Renal cortex interstitium (tissue), 11 donors: ENCODE measurements around the gene PDE1A. TPM values are rescaled to one million over a fixed set of nuclear protein-coding genes. Genes with fewer than 3 reads are reported as not detected.
"Not testable (repeated sequence)": the region's sequence is repeated elsewhere in the genome, so short reads cannot be mapped to it uniquely, and the experiment has no call there.

Source experiments
- DNase-seq, 11 donors: peaks; one replicate each; pipeline ENCODE4 v3.0.0-alpha.2; 2013; ENCODE audit warnings: low read depth in 9 of 11, low spot score in 4 of 11; ENCODE audit errors: extremely low read depth in 1 of 11
- polyA plus RNA-seq, 3 donors: library from polyadenylated mRNA; unstranded; fragments of 120-200 nt; gene quantifications; one replicate each; pipeline ENCODE4 v1.2.1, GENCODE V29; 2013; ENCODE audit not compliant: insufficient read length in 3 of 3

The PDE1A gene
- polyA plus RNA-seq, 3 donors = 18.5 to 25.3 (median 22.8) TPM

- DNase-seq = no peak
These were observed 6.2 kb downstream of the PDE1A start for GRCh38 chr2:182420669-182421068.

DNA sequence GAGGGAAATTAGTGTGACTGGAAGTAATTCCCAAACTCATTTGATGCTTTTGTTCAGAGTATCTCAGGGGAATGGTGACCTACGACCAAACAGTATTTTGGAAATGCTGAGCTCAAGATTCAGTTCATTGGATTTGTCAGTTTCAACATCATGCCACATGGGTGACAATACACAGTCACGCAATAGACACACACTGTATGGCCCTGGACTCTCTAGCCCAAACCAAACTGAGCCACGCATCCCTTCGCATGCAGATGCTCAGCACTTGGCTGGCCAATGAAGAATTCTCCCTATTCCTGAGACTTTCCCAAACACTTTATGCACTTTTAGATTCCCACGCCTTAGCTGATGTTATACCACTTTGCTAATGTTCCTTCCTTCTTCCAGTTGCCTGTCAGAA, 10.0 kb downstream of the PDE1A start:
- DNase-seq = no peak

DNA sequence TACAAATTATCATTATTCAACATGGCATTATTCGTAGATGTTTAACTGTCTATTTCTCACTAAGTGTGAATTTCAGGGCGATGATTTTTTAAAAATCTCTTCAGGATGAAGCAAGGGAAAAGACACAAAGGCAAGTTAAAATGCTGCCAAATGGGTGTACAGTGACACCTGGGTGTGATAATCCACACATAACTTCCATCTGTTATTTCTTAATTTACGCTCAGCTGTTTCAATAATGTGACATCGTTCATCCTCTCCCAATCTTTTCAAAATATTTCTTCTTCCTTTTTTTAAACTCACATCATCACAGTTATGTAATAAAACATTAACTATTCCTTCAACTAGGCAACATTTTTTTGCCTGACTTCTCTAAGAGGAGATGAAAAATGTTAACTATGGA, 10.6 kb downstream of the PDE1A start:
- no peak for DNase-seq

DNA sequence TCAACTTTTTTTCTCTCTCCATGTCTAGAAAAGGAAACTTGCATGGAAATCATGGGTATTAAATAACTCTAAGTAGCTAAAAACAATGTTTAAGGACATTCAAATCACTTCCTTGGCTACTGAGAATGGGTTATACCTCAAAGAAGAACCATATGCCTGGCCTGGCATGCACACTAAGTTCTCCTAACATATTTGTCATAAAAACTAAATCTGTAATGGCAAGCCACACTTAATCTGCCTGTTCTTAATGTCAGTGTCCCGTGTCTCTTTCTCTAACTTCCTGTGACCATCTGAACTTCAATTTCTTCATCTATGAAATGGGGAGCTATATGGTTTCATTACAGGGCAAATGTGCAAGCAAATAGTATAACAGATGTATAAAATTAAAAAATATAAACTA, 11.1 kb downstream of the PDE1A start:
- DNase-seq = no peak

DNA sequence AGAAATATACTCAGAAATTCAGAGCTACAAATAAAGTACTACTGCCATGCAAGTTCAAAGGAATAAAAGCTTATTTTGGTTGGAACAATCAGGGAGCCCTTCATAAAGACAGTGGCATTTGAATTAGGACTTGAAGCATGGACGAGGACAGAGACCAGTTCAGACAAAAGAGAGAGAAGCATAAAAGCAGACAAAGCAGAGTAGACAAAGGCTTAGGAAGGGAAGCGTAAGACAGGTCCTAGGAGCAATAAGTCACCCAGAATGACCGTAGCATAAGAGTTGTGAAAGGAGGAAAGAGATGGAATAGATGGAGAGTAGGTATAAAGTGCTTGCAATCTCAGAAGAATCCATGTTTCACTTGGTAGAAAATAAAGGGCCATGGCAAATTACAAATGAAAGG, 14.0 kb downstream of the PDE1A start:
- no peak for DNase-seq

DNA sequence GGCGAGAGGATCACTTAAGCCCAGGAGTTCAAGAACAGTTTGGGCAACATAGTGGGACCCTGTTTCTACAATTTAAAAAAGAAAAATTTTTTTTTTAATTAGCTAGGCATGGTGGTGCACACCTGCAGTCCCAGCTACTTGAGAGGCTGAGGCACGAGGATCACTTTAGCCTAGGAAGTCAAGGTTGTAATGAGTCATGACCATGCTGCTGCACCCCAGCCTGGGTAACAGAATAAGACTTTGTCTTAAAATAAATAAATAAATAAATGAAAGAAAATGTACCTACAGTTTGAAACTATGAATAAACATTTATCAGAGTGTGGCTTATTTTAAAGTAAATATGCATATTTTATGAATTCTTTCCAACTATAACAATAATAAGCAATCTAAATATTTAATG, 16.7 kb downstream of the PDE1A start:
- no peak for DNase-seq

DNA sequence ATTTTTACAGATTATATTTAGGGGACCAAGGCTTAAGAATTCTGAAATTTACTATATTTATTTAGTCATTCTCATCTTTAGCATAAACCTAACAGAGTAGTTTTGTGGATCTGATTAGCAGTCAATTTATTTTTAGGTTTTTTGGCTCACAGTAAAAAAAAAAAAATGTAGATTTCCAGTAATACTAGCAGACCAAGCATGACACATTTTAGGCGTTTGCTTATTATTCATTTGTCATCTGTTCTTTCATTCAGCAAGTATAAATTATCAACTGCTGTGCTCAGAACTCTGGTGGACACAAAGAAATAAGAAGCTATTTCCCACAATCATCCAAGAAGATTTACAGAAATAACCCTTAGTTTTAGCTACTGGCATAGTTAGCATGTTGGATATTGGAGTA, 20.6 kb downstream of the PDE1A start:
- no peak for DNase-seq

DNA sequence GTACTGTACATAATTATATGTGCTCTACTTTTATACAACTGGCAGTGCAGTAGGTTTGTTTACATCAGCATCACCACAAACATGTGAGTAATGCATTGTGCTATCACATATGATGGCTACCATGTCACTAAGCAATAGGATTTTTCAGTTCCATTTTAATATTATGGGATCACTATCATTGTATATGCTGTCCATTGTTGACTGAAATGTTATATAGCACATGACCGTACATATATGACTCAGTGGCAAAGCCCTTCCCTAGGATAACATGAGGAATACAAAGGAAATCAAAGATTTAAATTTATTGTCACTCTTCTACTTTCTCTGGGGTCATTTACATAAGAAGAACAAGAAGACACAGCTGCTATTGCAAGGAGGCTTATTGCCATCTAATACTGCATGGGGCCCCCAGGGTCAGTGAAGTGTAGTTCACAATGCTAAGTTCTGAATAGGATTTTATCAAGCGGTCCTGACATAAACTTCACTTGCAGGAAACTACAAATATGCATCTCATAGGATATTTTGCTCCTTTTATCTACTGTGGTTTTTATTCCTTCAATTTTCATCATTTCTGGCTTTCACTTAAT, 21.8 kb downstream of the PDE1A start:
- DNase-seq = no peak

- DNase-seq = no peak
These were observed 22.7 kb downstream of the PDE1A start for GRCh38 chr2:182404092-182404491.

GRCh38 chr2:182393270-182393760, 33.5 kb downstream of the PDE1A start:
- no peak for DNase-seq

- DNase-seq = no peak
These were observed 35.4 kb downstream of the PDE1A start for GRCh38 chr2:182391443-182391842.

DNA sequence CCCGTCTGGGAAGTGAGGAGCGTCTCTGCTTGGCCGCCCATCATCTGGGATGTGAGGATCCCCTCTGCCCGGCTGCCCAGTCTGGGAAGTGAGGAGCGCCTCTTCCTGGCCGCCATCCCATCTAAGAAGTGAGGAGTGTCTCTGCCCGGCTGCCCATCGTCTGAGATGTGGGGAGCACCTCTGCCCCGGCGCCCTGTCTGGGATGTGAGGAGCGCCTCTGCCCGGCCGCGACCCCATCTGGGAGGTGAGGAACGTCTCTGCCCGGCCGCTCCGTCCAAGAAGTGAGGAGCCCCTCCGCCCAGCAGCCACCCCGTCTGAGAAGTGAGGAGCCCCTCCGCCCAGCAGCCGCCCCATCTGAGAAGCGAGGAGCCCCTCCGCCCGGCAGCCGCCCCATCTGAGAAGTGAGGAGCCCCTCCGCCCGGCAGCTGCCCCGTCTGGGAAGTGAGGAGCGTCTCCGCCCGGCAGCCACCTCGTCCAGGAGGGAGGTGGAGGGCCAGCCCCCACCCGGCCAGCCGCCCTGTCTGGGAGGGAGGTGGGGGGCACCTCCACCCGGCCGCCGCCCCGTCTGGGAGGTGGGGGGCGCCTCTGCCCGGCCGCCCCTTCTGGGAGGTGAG, 40.5 kb downstream of the PDE1A start:
- not testable (repeated sequence) for DNase-seq

- DNase-seq = no peak
These were observed 42.0 kb downstream of the PDE1A start for GRCh38 chr2:182384860-182385259.

DNA sequence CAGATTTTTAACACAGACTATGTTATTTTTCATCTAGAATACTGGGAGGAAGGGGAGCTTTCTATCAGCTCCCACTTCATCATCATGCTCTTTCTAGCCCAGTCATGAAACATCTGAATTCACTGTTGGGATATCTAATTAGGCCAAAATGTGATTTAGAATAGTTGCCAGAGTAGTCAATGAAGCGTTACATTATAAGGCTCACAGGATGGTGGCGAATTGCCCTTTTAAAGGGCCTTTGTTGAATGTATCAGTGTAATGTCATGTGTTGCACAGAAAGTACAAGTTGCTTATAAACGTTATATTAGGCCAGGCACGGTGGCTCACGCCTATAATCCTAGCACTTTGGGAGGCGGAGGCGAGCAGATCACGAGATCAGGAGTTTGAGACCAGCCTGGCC, 45.6 kb downstream of the PDE1A start:
- DNase-seq = no peak

GRCh38 chr2:182379241-182379640, 47.6 kb downstream of the PDE1A start:
- peak in 9 of 11 donors; percentile 35 to 74 (median 58) for DNase-seq

GRCh38 chr2:182378759-182379158, 48.1 kb downstream of the PDE1A start:
- no peak for DNase-seq

GRCh38 chr2:182377467-182377866, 49.4 kb downstream of the PDE1A start:
- no peak for DNase-seq

GRCh38 chr2:182375862-182376261, 51.0 kb downstream of the PDE1A start:
- DNase-seq = no peak

- DNase-seq = no peak
These were observed 54.2 kb downstream of the PDE1A start for GRCh38 chr2:182372661-182373060.

DNA sequence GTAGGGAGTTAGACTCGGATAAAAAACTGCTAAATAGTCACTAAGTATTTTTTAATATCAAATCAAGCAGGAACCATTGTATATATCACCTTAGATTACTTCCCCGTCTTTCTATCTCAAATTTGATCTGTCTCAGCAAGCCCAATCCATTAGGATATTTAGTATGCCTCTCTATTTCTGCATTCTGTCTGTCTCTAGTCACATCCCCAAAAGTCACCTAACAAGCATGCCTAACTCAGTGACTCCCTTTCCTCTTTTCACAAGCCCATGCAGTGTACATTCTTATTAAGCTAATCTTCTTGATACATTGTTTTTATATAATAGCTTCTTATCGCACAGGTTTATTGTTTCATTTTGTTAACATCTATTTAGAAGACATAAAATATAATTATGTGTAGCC, 57.8 kb downstream of the PDE1A start:
- no peak for DNase-seq

DNA sequence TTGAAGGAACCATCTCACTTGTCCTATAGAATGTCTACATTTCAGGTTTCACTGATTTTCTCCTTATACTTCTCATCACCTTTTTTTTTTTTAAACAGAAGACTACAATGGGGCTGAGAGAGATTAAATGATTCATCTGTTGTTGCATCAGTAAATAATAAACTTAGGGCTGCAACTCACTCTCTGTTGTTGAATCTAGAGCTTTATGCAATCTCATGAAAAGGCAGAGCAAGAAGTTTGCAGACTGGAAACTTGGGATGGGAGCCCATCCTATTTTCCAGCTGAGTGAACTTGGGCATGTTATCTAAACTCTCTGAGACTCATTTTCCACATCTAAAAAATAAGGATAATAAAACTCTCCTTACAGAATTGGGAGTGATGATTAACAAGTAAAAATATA, 58.4 kb downstream of the PDE1A start:
- DNase-seq = no peak
